ENCODE data around the gene DMPK. TPM values are rescaled to one million over a fixed set of nuclear protein-coding genes. Genes with fewer than 3 reads are reported as not detected.
A peak's percentile ranks its signal among the peaks of the same experiment; 100 is the strongest.

Gene DMPK
- total and polyA plus RNA-seq, 9 of the 15 experiments (the other 6 are each of a cell fraction or from before 2014, with no cell fraction given) = 0.24 to 31.3 (median 7.3) TPM

DNA sequence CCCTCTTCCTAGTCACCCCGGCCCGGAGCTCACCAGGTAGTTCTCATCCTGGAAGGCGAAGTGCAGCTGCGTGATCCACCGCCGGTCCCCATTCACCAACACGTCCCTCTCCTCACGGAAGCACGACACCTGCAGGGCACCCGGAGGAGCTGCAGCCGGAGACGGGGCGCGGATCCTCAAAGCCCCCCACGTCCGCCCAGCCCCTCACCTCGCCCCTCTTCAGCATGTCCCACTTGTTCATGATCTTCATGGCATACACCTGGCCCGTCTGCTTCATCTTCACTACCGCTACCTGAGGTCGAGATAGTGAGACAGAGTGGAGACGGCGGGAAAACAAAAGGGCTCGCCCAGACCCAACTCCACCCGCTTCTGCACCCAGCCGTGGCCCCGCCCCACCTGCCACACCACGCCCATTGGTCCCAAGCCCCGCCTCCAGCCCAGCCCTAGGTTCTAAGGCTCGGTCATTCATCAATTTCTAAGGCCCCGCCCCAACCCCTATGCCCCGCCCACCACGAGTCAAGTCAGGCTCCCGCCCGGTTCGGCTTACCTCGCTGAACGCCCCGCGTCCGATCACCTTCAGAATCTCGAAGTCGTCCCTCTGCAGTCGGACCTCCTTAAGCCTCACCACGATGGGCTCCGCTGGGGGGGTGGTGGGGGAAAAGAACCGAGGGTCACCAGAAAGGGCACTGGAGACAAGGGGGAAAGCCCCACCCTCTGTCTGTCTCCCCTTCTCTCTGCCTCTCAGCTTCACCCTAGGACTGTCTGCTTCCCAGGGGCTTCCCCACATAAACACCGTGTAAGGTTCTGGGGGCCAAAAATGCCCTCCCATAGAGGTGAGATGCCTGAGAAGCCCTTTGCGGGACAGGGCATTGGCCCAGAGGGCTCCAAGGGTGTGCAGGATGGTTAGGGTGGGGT is 2.8 kb downstream of the DMPK start (continued):
- TF ChIP-seq FOXA1 (IDR thresholded peaks at IDR 0.05; ENCODE audit: borderline replicate concordance) = no peak
- TF ChIP-seq PTTG1 (tag; IDR thresholded peaks at IDR 0.05; ENCODE audit: low read depth) = no peak
- TF ChIP-seq ELK3 (CRISPR knock-in tag; IDR thresholded peaks at IDR 0.05) = no peak
- peak; percentile 33 to 39; a peak in 2 of 4 replicates for TF ChIP-seq NRF1 (conservative IDR thresholded peaks at IDR 0.05 in 1 of 2, IDR thresholded peaks at IDR 0.05 in 1 of 2)
- no peak for TF ChIP-seq NONO (IDR thresholded peaks at IDR 0.05; ENCODE audit: low read depth in 2 of 2, low read length in 1 of 2)
- no peak for TF ChIP-seq TAF15 (IDR thresholded peaks at IDR 0.05; ENCODE audit: low read depth, low read length)
- TF ChIP-seq SOX6 (IDR thresholded peaks at IDR 0.05) = peak; percentile 58
- TF ChIP-seq XRCC4 (IDR thresholded peaks at IDR 0.05; ENCODE audit: extremely low read depth, insufficient read depth, insufficient read length) = no peak
- peak; percentile 75 for TF ChIP-seq RBM39 (optimal IDR thresholded peaks at IDR 0.05; ENCODE audit: low read depth, low read length)
- TF ChIP-seq GTF2B (IDR thresholded peaks at IDR 0.05; ENCODE audit: extremely low read depth, insufficient read length) = no peak
- no peak for TF ChIP-seq NFE2L1 (tag; IDR thresholded peaks at IDR 0.05; ENCODE audit: borderline replicate concordance, low read depth)
- TF ChIP-seq, protein P1, sequence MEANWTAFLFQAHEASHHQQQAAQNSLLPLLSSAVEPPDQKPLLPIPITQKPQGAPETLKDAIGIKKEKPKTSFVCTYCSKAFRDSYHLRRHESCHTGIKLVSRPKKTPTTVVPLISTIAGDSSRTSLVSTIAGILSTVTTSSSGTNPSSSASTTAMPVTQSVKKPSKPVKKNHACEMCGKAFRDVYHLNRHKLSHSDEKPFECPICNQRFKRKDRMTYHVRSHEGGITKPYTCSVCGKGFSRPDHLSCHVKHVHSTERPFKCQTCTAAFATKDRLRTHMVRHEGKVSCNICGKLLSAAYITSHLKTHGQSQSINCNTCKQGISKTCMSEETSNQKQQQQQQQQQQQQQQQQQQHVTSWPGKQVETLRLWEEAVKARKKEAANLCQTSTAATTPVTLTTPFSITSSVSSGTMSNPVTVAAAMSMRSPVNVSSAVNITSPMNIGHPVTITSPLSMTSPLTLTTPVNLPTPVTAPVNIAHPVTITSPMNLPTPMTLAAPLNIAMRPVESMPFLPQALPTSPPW (CRISPR knock-in tag; IDR thresholded peaks at IDR 0.05) = peak; percentile 68
- TF ChIP-seq ZNF507 (tag; conservative IDR thresholded peaks at IDR 0.05) = no peak
- TF ChIP-seq ZNF12 (CRISPR knock-in tag; IDR thresholded peaks at IDR 0.05) = no peak
- no peak for TF ChIP-seq ZNF354B (CRISPR knock-in tag; IDR thresholded peaks at IDR 0.05)
- no peak for TF ChIP-seq GTF2E2 (tag; IDR thresholded peaks at IDR 0.05)
- no peak for TF ChIP-seq POLR3A (IDR thresholded peaks at IDR 0.05; ENCODE audit: borderline replicate concordance, extremely low read depth, insufficient read depth, insufficient read length)
- no peak for TF ChIP-seq ETV5 (CRISPR knock-in tag; IDR thresholded peaks at IDR 0.05; ENCODE audit: low read depth)
- TF ChIP-seq NUFIP1 (IDR thresholded peaks at IDR 0.05; ENCODE audit: partially characterized antibody) = no peak
- no peak for TF ChIP-seq ZNF644 (tag; IDR thresholded peaks at IDR 0.05; ENCODE audit: low read depth)
- TF ChIP-seq CEBPB (tag; IDR thresholded peaks at IDR 0.05) = no peak
- TF ChIP-seq LARP7 (IDR thresholded peaks at IDR 0.05) = 0 out of 2 replicates have a peak, but pooled peaks have one; percentile 38
- TF ChIP-seq ZNF830 (CRISPR knock-in tag; IDR thresholded peaks at IDR 0.05) = peak; percentile 44; the same call in 1 of the 2 replicates
- no peak for TF ChIP-seq KAT2B (IDR thresholded peaks at IDR 0.05; ENCODE audit: low read depth, low read length)
- TF ChIP-seq ELF4 (CRISPR knock-in tag; IDR thresholded peaks at IDR 0.05) = peak; percentile 58; the same call in 1 of the 2 replicates
- TF ChIP-seq ZNF408 (CRISPR knock-in tag; IDR thresholded peaks at IDR 0.05; ENCODE audit: low read depth) = no peak
- no peak for TF ChIP-seq TCF7L2 (IDR thresholded peaks at IDR 0.05; ENCODE audit: low read depth, low read length)

Measured in K562 (cell line).